PC-3 (cell line): ENCODE measurements around the gene TRPV5. TPM values are rescaled to one million over a fixed set of nuclear protein-coding genes. Genes with fewer than 3 reads are reported as not detected.

Experiments
- ATAC-seq: fragments of 200-7000 bp; cut with Tn5 transposase; 2 replicates; pipeline ENCODE4 v1.9.1; 2020; ENCODE audit warnings: mild to moderate bottlenecking, moderate library complexity
- BruUV-seq: library from RNA; stranded (reverse); fragments of 400-500 nt; replicated peaks from 2 replicates; lab custom pipeline; 2021; lab: Mats Ljungman, UMichigan
- CTCF ChIA-PET: fragments of 300-600 bp; sonication (Branson Sonifier 250); formaldehyde crosslinking; loops from one replicate; lab custom pipeline; 2022; ENCODE audit warnings: antibody characterized with exemption; lab: Charles Lee
- POLR2A ChIA-PET: fragments of 300-600 bp; sonication (Branson Sonifier 250); formaldehyde crosslinking; loops from one replicate; lab custom pipeline; 2022; ENCODE audit warnings: antibody characterized with exemption; ENCODE audit not compliant: unreplicated experiment; lab: Charles Lee
- DNase-seq: peaks from one replicate; pipeline ENCODE4 v3.0.0-alpha.2; 2015
- H2AFZ ChIP-seq: fragments of 300-600 bp; sonication (generic); 2 replicates; pipeline ENCODE4 v1.6.0; 2016; ENCODE audit warnings: antibody characterized with exemption, low read length
- H3F3A ChIP-seq: fragments of 300-600 bp; sonication (generic); one replicate; pipeline ENCODE4 v1.6.0; 2017; ENCODE audit warnings: antibody characterized with exemption, low read length, control low read depth, mild to moderate bottlenecking; ENCODE audit not compliant: unreplicated experiment
- H3K27ac ChIP-seq: fragments of 300-600 bp; sonication (generic); 2 replicates; pipeline ENCODE4 v1.5.1; 2016; ENCODE audit warnings: mild to moderate bottlenecking, low read length
- H3K27me3 ChIP-seq: fragments of 300-600 bp; sonication (generic); 2 replicates; pipeline ENCODE4 v1.6.1; 2016; ENCODE audit warnings: low read length, mixed read lengths
- H3K36me3 ChIP-seq: fragments of 300-600 bp; sonication (generic); 2 replicates; pipeline ENCODE4 v1.6.1; 2016; ENCODE audit warnings: low read depth, mixed run types, low read length, mixed read lengths
- H3K4me1 ChIP-seq: fragments of 300-600 bp; sonication (generic); 2 replicates; pipeline ENCODE4 v1.5.1; 2016; ENCODE audit warnings: low read length; ENCODE audit not compliant: insufficient read depth
- H3K4me2 ChIP-seq: fragments of 300-600 bp; sonication (generic); 2 replicates; pipeline ENCODE4 v1.6.0; 2016; ENCODE audit warnings: low read length
- H3K4me3 ChIP-seq: fragments of 300-600 bp; sonication (generic); 2 replicates; pipeline ENCODE4 v1.5.1; 2016; ENCODE audit warnings: mild to moderate bottlenecking, low read length, mixed read lengths
- H3K79me2 ChIP-seq: fragments of 300-600 bp; sonication (generic); 2 replicates; pipeline ENCODE4 v1.6.1; 2017; ENCODE audit warnings: low read length, mixed read lengths
- H3K9ac ChIP-seq: fragments of 300-600 bp; sonication (generic); 2 replicates; pipeline ENCODE4 v1.6.0; 2016; ENCODE audit warnings: mild to moderate bottlenecking, low read length
- H3K9me2 ChIP-seq: fragments of 300-600 bp; sonication (generic); replicated peaks from 2 replicates; pipeline ENCODE4 v1.6.1; 2016; ENCODE audit warnings: mixed run types, low read length, mixed read lengths
- H3K9me3 ChIP-seq: fragments of 300-600 bp; sonication (generic); 2 replicates; pipeline ENCODE4 v1.6.1; 2016; ENCODE audit warnings: low read length, mixed read lengths
- H4K20me1 ChIP-seq: fragments of 300-600 bp; sonication (generic); 2 replicates; pipeline ENCODE4 v1.6.1; 2016; ENCODE audit warnings: low read length, mixed read lengths
- CTCF ChIP-seq: fragments of 300-600 bp; sonication (generic); conservative IDR thresholded peaks from 2 replicates; pipeline ENCODE4 v1.5.1; 2017; ENCODE audit warnings: antibody characterized with exemption, low read depth, mild to moderate bottlenecking, low read length
- EZH2 ChIP-seq: fragments of 300-600 bp; sonication (generic); IDR thresholded peaks from one replicate; pipeline ENCODE4 v1.6.1; 2017; ENCODE audit warnings: antibody characterized with exemption, mild to moderate bottlenecking, low read length; ENCODE audit not compliant: unreplicated experiment
- EZH2phosphoT487 ChIP-seq: fragments of 300-600 bp; sonication (generic); IDR thresholded peaks from 2 replicates; pipeline ENCODE4 v1.6.1; 2018; ENCODE audit warnings: mild to moderate bottlenecking, antibody characterized with exemption, low read length, borderline replicate concordance
- intact Hi-C: fragments of 100-400 bp; cut with micrococcal nuclease; formaldehyde crosslinking; loops from 2 replicates; pipeline ENCODE4 v1.9.0; 2023
- total RNA-seq: library from RNA; depleted of rRNA; stranded (reverse); fragments of >200 nt; gene quantifications from 2 replicates; pipeline ENCODE4 v1.2.3, GENCODE V29; 2014; rRNA removed

Gene TRPV5
- total RNA-seq, 1 experiment from 2014 or later, result not detected

DNA sequence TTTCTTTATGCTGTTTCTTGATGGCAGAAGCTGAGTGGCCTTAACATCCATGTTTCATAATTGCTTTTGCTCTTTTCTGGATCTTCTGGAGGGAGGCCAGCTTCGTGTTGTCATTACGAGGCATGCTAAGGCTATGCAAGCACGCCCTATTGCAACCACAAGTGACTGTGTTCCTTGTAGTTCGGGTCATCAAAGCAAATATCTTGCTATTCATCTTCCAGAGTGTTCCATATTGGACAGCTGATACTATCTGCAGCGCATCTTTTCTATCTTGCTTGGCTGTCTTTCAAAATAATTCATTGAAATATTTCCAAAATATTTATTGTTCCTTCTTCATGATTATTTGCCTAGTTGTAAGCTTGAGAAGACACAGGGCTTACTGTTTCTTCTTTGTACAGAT, 73.7 kb downstream of the TRPV5 start:
- Histone ChIP-seq H4K20me1 (no peaks in the 10 kb centered on the region), H3K9ac (no peak overlapping the region), H3K4me1 (peaks cover 16% of the 10 kb centered on the region), H3K36me3 (peaks cover 4% of the 10 kb centered on the region), H3K27ac (no peak overlapping the region), H3K27me3 (no peaks in the 10 kb centered on the region), H3F3A (no peaks in the 10 kb centered on the region), H3K4me2 (no peak overlapping the region), H3K4me3 (no peak overlapping the region), H2AFZ (no peak overlapping the region), H3K9me2 (no peaks in the 10 kb centered on the region), H3K79me2 (0 out of 2 replicates have a peak, but pooled peaks cover 6% of the 10 kb centered on the region), H3K9me3 (no peaks in the 10 kb centered on the region)
- DNase-seq, result peak; percentile 85
- ChIA-PET POLR2A (interaction anchor here (0.6 kb wide), 1 partner anchor 28 kb away, joined by 3 read pairs; no protein-coding TSS in a partner anchor), CTCF (interaction anchor here (0.6 kb wide), 1 partner anchor 313 kb away, joined by 3 read pairs; no protein-coding TSS in a partner anchor)
- TF ChIP-seq CTCF (no peak), EZH2phosphoT487 (no peak), EZH2 (no peak)
- no TSS peak for BruUV-seq
- peak; percentile 60 for ATAC-seq
- intact Hi-C loops, result no loop called here

DNA sequence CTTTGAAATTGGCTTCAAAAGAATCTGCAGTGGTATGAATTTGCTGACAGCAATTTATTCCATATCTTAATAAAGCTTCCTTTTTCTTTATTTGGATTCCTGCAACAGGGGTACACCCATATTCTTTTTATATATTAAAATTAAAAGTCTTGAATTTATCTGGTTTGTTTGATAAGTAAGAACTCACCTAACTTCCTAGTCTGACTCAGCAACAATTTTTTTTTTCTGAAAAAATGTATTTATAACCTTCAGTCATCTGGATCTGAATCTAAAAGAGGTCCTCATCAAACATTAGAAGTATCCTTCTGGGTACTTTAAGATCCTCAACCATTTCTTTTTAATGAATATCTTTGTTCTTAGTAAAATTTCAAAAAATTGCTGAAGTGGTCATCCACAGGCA, 74.1 kb downstream of the TRPV5 start:
- ChIA-PET CTCF (no interaction called here), POLR2A (no interaction called here)
- no TSS peak for BruUV-seq

More for the DNA sequence above, 74.1 kb downstream of the TRPV5 start:
- no peak for TF ChIP-seq EZH2phosphoT487
- TF ChIP-seq EZH2, result no peak
- no peak for TF ChIP-seq CTCF
- Histone ChIP-seq H3K27ac (no peak overlapping the region), H3K4me3 (no peak overlapping the region), H3K9me2 (no peaks in the 10 kb centered on the region), H2AFZ (no peak overlapping the region), H3K4me2 (no peak overlapping the region), H3K9ac (no peak overlapping the region), H3K9me3 (no peaks in the 10 kb centered on the region), H3K36me3 (peaks cover 4% of the 10 kb centered on the region), H3F3A (no peaks in the 10 kb centered on the region), H3K79me2 (0 out of 2 replicates have a peak, but pooled peaks cover 6% of the 10 kb centered on the region), H4K20me1 (no peaks in the 10 kb centered on the region), H3K4me1 (peaks cover 16% of the 10 kb centered on the region), H3K27me3 (no peaks in the 10 kb centered on the region)
- intact Hi-C loops, result no loop called here
- no peak for DNase-seq
- ATAC-seq, result no peak

Other genes starting within 250 kb of the TRPV5 start
- gene PRSS1, start 184.3 kb downstream of the TRPV5 start, total RNA-seq, result not detected in 2 replicates
- 0.40 TPM in 1 of 2 replicates, not detected in the other for gene PRSS2, start 162.8 kb downstream of the TRPV5 start, total RNA-seq
- 30.5 and 48.2 TPM in 2 replicates for gene EPHB6, start 78.7 kb downstream of the TRPV5 start, total RNA-seq
- 0.63 and 1.4 TPM in 2 replicates for gene TRPV6, start 48.0 kb downstream of the TRPV5 start, total RNA-seq
- gene LLCFC1, start 5.7 kb upstream of the TRPV5 start, total RNA-seq, result not detected in 2 replicates
- 0.18 TPM in 1 of 2 replicates, not detected in the other for gene KEL, start 28.6 kb upstream of the TRPV5 start, total RNA-seq
- gene OR9A2, start 93.4 kb upstream of the TRPV5 start, total RNA-seq, result not detected in 2 replicates
- gene OR6V1, start 118.6 kb upstream of the TRPV5 start, total RNA-seq, result not detected in 2 replicates
- gene PIP, start 198.3 kb upstream of the TRPV5 start, total RNA-seq, result not detected in 2 replicates
- gene TAS2R39, start 249.7 kb upstream of the TRPV5 start, total RNA-seq, result not detected in 2 replicates